IPS-15b (cell line): ENCODE data around the gene BIK.
"Not testable (repeated sequence)": the region's sequence is repeated elsewhere in the genome, so short reads cannot be mapped to it uniquely, and the experiment has no call there.

Source experiments
- H3K27me3 ChIP-seq: one replicate; pipeline ENCODE4 v1.6.1; 2013; ENCODE audit warnings: low read length; ENCODE audit not compliant: control insufficient read depth, insufficient read depth
- H3K36me3 ChIP-seq: one replicate; pipeline ENCODE4 v1.6.1; 2013; ENCODE audit warnings: low read length; ENCODE audit not compliant: control insufficient read depth, insufficient read depth
- H3K4me1 ChIP-seq: one replicate; pipeline ENCODE4 v1.6.1; 2013; ENCODE audit warnings: mild to moderate bottlenecking, low read length; ENCODE audit not compliant: control insufficient read depth, insufficient read depth
- H3K4me3 ChIP-seq: one replicate; pipeline ENCODE4 v1.5.1; 2013; ENCODE audit warnings: low read depth, low read length
- H3K9ac ChIP-seq: one replicate; pipeline ENCODE4 v1.6.1; 2013; ENCODE audit warnings: low read depth, mild to moderate bottlenecking, low read length
- H3K9me3 ChIP-seq: one replicate; pipeline ENCODE4 v1.6.1; 2013; ENCODE audit warnings: mild to moderate bottlenecking, low read length; ENCODE audit not compliant: control insufficient read depth, insufficient read depth

BIK gene

GRCh38 chr22:43090130-43090789, 20.3 kb upstream of the BIK start:
- no peaks in the 10 kb centered on the region for H3K36me3 ChIP-seq
- no peaks in the 10 kb centered on the region for H3K27me3 ChIP-seq
- H3K4me3 ChIP-seq, result no peak overlapping the region
- H3K4me1 ChIP-seq, result no peaks in the 10 kb centered on the region
- H3K9ac ChIP-seq, result no peak overlapping the region
- no peaks in the 10 kb centered on the region for H3K9me3 ChIP-seq

- no peaks in the 10 kb centered on the region for H3K4me1 ChIP-seq
- H3K4me3 ChIP-seq, result no peak overlapping the region
- no peaks in the 10 kb centered on the region for H3K36me3 ChIP-seq
- H3K9me3 ChIP-seq, result peaks cover 3% of the 10 kb centered on the region
- no peak overlapping the region for H3K9ac ChIP-seq
- no peaks in the 10 kb centered on the region for H3K27me3 ChIP-seq
Measured at GRCh38 chr22:43092085-43092484, 18.5 kb upstream of the BIK start.

- H3K27me3 ChIP-seq, result no peaks in the 10 kb centered on the region
- H3K9me3 ChIP-seq, result peaks cover 3% of the 10 kb centered on the region
- H3K4me1 ChIP-seq, result no peaks in the 10 kb centered on the region
- H3K4me3 ChIP-seq, result no peak overlapping the region
- H3K36me3 ChIP-seq, result no peaks in the 10 kb centered on the region
- H3K9ac ChIP-seq, result no peak overlapping the region
Measured at GRCh38 chr22:43094085-43094484, 16.5 kb upstream of the BIK start.

GRCh38 chr22:43094551-43094950, 16.0 kb upstream of the BIK start:
- Histone ChIP-seq H3K4me3 (no peak overlapping the region), H3K9ac (no peak overlapping the region), H3K27me3 (no peaks in the 10 kb centered on the region), H3K4me1 (no peaks in the 10 kb centered on the region), H3K9me3 (peaks cover 3% of the 10 kb centered on the region), H3K36me3 (no peaks in the 10 kb centered on the region)

- Histone ChIP-seq H3K27me3 (no peaks in the 10 kb centered on the region), H3K36me3 (no peaks in the 10 kb centered on the region), H3K4me3 (no peak overlapping the region), H3K9ac (no peak overlapping the region), H3K9me3 (peaks cover 3% of the 10 kb centered on the region), H3K4me1 (no peaks in the 10 kb centered on the region)
Measured at GRCh38 chr22:43096420-43096819, 14.1 kb upstream of the BIK start.

- H3K36me3 ChIP-seq, result no peaks in the 10 kb centered on the region
- H3K9ac ChIP-seq, result no peak overlapping the region
- peaks cover 3% of the 10 kb centered on the region for H3K9me3 ChIP-seq
- no peaks in the 10 kb centered on the region for H3K27me3 ChIP-seq
- H3K4me3 ChIP-seq, result no peak overlapping the region
- H3K4me1 ChIP-seq, result no peaks in the 10 kb centered on the region
Measured at GRCh38 chr22:43098356-43098755, 12.2 kb upstream of the BIK start.

GRCh38 chr22:43099095-43099494, 11.5 kb upstream of the BIK start:
- H3K27me3 ChIP-seq, result no peaks in the 10 kb centered on the region
- H3K9ac ChIP-seq, result no peak overlapping the region
- H3K36me3 ChIP-seq, result no peaks in the 10 kb centered on the region
- peaks cover 3% of the 10 kb centered on the region for H3K9me3 ChIP-seq
- no peak overlapping the region for H3K4me3 ChIP-seq
- H3K4me1 ChIP-seq, result no peaks in the 10 kb centered on the region

GRCh38 chr22:43100225-43100624, 10.3 kb upstream of the BIK start:
- H3K4me1 ChIP-seq, result no peaks in the 10 kb centered on the region
- H3K9ac ChIP-seq, result no peak overlapping the region
- peaks cover 3% of the 10 kb centered on the region for H3K9me3 ChIP-seq
- no peaks in the 10 kb centered on the region for H3K27me3 ChIP-seq
- no peaks in the 10 kb centered on the region for H3K36me3 ChIP-seq
- H3K4me3 ChIP-seq, result no peak overlapping the region

GRCh38 chr22:43101306-43101705, 9.2 kb upstream of the BIK start:
- Histone ChIP-seq H3K4me3 (no peak overlapping the region), H3K36me3 (no peaks in the 10 kb centered on the region), H3K4me1 (no peaks in the 10 kb centered on the region), H3K27me3 (no peaks in the 10 kb centered on the region), H3K9ac (no peak overlapping the region), H3K9me3 (peaks cover 3% of the 10 kb centered on the region)

- not testable (repeated sequence) for H3K36me3 ChIP-seq, H3K9ac ChIP-seq, H3K27me3 ChIP-seq, H3K4me3 ChIP-seq, H3K9me3 ChIP-seq, H3K4me1 ChIP-seq
Measured at GRCh38 chr22:43104056-43104625, 6.4 kb upstream of the BIK start.

GRCh38 chr22:43104950-43105349, 5.6 kb upstream of the BIK start:
- not testable (repeated sequence) for H3K9me3 ChIP-seq, H3K4me1 ChIP-seq, H3K4me3 ChIP-seq

GRCh38 chr22:43106302-43106701, 4.2 kb upstream of the BIK start:
- Histone ChIP-seq H3K4me3 (no peak overlapping the region), H3K9ac (no peak overlapping the region), H3K4me1 (no peaks in the 10 kb centered on the region), H3K27me3 (peaks cover 14% of the 10 kb centered on the region), H3K36me3 (no peaks in the 10 kb centered on the region), H3K9me3 (no peaks in the 10 kb centered on the region)

More at GRCh38 chr22:43104950-43105349, 5.6 kb upstream of the BIK start:
- not testable (repeated sequence) for H3K36me3 ChIP-seq, H3K9ac ChIP-seq, H3K27me3 ChIP-seq
